Renal pelvis (tissue), 4 donors: ENCODE data around the gene ANKRD39. TPM values are rescaled to one million over a fixed set of nuclear protein-coding genes. Genes with fewer than 3 reads are reported as not detected.
"Not testable (repeated sequence)": the region's sequence is repeated elsewhere in the genome, so short reads cannot be mapped to it uniquely, and the experiment has no call there.

Source experiments
- DNase-seq: peaks from one replicate; pipeline ENCODE4 v3.0.0-alpha.2; 2013
- polyA plus RNA-seq, 3 donors: library from polyadenylated mRNA; unstranded; fragments of 120-200 nt; gene quantifications; one replicate each; pipeline ENCODE4 v1.2.1, GENCODE V29; 2013; ENCODE audit not compliant: insufficient read length in 3 of 3

ANKRD39 gene
- polyA plus RNA-seq, 3 donors, result 8.5 to 11.3 (median 11.0) TPM

DNA sequence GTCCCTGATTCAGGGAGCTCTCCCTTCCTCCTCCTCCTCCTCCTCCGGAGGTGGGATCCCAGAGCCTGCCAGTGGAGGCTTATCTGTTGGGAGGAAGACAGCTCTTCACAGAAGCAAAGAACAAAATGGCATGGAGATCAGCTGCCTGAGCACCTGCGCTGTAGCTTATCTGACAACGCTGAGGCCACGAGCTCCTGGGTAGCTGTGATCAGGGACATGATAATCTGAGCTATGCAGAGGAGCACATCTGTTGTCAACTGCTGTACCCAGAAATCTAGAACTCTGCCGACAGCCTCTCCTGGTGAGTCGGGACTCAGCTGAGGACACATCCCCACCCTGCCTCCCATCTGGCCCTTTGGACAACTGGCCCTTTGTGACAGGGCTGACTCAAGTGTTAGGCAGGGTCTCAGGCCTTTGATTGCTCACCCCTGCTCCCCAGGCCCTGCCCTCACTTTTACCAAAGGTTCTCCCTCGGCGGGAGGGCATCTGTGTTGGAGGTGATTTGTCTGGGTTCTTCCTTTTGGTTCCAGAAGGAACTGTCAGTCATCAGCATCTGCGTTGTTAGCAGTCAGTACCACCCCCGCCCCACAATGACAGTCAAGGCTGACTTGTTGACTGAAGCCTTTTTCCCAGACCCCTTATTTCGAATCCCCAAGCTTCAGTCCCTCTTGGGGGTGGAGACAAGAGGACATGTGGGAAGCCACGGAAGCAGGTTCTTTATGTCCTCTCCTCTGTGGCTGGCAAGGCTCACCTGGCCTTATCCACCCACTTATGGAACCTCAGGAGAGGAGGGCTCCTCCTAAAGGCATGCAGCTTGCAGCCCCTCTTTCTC is 47.6 kb downstream of the ANKRD39 start:
- DNase-seq, result no peak

DNA sequence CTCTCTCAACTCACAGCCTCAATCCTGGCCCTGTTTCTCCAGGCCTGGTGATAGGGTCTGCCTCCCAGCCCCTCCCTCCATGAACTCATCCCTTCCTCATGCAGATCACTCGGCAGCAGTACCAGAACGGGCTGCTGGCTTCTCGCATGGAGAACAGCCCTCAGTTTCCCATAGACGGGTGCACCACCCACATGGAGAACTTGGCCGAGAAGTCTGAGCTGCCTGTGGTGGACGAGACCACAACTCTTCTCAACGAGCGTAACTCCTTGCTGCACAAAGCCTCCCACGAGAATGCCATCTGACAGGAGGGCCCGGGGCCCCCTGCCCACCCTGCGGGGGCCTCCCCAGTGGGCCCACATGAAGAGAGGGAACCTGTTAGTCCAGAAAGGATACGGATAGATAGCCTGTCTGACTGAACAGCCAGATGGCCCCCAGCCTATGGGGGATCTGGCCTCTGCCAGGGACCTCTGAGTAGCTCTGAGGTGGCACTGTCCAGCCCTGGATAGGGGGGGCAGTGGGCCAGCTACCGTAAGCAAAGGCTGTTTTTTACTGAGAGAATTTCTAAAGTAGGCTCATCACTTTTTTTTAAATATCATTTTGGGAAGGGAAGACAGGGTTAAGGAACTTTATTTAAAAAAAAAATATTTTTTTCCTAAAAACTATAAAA is 48.5 kb downstream of the ANKRD39 start:
- no peak for DNase-seq

DNA sequence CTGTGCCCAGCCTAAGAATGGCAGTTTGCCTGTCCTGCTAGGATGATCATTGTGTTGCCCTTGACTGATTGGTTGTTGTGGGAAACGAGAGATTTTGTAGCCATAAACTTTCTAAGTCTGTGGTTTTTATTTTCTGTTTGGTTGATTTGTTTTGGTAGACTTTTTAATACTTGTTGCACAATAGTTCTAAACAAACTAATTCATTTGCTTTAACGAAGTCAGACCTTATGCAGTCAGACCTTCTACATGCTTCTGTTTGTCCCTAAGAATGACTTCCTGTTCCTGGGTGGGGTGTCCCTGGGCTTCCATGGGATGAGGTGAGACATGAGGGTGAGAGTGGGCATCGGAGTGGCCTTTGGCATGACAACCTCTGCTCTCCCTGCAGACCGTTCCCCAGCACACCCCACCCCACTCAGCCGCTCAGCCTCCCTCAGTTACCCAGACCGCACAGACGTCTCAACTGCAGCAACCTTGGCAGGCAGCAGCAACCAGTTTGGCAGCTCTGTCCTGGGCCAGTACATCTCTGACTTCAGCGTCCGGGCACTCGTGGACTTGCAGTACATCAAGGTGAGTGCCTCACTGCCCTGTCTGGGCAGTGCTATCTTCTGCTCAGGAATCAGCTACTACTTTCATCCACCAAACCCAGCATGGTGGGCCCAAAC is 49.5 kb downstream of the ANKRD39 start:
- DNase-seq, result no peak

DNA sequence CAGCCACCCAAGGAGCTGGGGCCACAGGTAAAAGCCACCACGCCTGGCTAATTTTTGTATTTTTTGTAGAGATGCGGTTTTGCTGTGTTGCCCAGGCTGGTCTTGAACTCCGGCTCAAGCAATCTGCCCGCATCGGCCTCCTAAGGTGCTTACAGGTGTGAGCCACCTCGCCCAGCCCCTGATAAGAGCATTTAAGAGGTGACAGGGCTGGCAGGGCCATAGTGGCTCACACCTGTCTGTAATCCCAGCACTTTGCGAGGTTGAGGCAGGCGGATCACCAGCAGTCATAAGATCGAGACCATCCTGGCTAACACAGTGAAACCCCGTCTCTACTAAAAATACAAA is 50.7 kb downstream of the ANKRD39 start:
- DNase-seq, result no peak

DNA sequence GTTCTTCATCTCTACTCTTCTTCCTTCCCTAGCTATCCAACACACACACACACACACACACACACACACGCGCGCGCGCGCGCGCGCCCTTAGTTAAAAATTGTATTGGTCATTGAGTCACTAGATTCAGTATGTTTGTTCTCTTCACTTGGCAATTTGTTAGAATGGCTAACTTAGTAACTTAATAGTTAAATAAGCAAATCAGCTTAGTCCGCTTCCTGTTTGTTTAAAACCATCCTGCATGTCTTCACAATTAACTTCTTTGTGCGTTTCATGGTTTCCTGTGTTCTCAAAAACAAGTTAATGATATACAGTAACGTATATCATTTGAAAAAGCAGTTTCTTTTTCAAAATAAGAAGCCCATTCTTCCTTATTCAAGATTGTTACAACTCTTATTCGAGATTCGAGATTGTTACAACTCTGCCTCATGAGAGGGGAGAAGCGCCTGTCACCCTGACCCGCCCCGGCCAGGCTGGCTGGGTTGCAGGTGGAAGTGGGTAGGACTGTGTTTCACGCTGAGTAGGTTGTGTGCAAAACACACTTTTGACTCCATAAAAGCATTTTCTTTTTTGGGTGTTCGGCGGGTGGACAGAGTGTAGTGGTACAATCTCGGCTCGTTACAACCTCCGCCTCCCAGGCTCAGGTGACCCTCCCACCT is 51.2 kb downstream of the ANKRD39 start:
- DNase-seq, result no peak

DNA sequence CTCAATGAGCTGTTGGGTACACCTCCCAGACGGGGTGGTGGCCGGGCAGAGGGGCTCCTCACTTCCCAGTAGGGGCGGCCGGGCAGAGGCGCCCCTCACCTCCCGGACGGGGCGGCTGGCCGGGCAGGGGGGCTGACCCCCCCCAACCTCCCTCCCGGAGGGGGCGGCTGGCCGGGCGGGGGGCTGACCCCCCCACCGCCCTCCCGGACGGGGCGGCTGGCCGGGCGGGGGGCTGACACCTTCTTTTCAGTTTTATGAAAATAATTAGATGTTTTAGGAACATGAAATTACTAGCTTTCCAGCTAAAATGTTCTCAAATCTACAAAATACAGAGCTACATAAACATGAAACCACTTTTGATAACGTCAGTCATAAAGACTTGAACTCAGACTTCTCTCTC is 51.9 kb downstream of the ANKRD39 start:
- DNase-seq, result not testable (repeated sequence)

DNA sequence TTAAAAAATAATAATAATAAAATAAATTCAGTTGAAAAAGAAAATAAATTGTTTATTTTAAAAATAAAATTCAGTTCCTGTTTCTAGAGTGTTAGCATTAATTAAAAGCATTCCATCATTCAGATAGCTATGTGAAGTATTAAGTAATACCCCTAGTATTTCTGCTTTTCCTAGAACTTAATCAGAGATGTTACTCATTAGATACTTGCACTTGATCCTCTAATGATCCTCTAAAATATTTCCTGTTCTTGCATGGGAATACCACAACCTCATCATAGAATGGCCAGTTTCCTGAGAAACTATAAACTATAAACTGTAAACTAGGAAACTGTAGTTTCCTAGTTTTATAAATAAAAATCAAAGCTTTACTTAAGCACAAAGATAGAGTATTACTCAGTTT is 52.8 kb downstream of the ANKRD39 start:
- DNase-seq, result no peak

DNA sequence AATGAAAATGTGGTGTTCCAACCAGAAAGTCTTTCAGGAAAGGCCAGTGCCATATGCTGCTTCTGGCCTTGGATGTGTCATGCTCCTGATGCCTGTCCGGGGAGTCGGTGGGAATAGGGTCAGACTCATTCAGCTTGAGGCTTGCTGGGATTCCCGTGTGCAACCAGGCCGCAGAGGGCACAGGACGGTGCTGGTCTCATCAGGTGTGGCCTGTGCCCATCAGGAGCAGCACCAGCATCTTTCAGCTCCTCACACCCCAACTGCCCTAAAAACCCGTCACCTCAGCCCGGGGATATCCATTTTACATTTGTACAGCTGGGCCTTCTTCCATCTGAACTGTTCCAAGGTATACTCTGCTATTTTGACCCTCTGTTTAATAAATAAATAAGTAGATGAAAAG is 55.1 kb downstream of the ANKRD39 start:
- DNase-seq, result no peak

DNA sequence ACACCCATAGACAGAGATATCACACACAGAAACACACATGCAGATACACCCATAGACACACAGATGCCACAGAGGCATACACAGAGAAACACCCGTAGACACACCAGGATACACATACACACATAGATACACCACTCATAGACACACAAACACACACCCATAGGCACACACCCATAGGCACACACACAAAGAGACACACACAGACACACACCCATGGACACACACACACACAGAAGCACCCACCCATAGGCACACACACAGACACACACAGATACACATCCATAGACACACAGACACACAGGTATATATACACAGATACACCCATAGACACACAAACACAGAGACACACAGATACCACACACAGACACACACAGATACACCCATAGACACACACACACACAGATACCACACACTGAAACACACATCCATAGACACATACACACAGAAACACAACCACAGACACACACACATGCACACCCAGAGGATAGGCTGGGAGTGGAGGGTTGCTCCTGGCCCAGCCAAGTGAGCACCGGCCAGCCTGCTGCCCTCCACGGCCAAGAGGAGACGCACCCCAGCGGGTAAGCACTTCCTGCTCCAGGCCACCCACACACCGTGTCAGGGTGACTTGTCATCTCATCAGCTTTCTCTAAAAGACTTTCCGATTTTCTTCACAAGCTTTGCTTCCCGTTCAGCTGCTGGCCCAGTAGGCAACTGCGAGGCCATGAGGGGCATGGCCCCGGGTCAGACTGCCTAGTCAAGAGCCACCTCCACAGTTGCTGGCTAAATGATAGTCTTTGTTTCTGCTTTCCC is 55.8 kb downstream of the ANKRD39 start:
- no peak for DNase-seq

DNA sequence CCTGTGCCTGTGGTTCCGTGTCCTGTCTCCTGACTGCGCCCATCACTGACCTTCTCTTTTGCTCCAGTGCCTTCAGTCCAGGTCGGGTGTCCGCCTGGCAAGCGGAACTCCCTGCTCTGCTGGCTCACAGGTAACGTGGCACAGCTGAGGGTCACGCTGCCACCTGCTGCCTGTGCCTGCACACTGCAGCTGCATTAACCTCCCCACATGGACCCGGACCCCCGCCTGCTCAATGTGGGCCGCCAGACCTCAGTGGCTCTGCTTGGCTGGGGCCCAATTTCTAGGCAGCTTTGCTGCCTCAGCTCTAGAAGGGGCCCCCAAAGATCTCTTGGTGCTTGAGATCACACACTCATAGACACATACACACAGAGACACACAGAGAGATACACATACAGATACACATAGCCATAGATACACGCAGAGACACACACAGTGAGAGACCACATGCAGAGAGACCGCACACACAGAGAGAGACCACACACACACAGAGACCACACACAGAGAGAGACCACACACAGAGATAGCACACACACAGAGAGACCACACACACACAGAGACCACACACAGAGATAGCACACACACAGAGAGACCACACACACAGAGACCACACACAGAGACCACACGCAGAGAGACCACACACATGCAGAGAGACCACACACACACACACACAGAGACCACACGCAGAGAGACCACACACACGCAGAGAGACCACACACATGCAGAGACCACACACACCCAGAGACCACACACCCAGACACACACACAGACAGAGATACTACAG is 56.6 kb downstream of the ANKRD39 start:
- peak; percentile 64 for DNase-seq

DNA sequence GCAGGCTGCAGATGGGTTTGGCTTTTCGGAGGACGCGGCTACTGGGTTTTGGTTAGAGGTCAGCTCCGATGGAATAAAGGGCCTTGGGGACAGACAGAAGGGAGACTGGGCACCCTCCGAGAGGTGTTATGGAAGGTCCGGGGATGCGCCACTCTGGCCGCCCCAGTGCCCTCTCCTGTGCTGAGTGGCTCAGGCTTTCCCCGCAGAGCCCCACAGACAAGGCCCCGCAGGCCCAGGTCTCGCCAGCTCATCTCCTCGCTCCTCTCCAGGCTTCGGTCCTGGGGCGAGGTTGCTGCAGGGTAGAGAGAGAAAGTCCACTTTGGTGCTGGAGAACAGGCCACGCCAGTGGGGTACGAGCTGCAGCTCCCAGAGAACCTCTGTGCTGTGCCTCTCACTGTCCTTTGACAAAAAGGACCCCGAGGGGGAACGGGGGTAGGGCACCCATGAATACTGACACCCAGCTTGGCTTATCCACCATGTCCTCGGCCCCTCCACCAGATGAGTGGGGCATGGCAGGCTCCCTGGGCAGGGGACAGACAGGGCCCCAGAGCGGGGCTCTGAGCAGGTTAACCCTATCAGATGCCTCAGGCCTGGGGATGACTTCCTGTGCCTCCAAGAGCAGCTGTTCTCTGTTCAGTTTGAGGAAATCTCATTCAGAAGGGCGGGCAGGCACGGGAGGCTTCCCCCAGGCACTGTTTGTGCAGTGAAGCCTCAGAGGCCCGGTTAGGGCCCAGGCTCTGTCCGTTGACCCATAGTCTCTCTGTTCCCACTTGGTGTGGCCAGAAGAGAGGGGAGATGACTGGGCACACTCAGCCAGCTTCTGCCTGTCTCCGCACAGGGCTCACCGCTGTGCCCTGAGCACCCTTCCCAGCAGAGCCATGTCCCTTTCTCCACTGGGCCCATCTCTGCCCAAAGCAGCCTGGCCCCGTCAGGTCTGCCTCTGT is 57.5 kb downstream of the ANKRD39 start:
- DNase-seq, result no peak

DNA sequence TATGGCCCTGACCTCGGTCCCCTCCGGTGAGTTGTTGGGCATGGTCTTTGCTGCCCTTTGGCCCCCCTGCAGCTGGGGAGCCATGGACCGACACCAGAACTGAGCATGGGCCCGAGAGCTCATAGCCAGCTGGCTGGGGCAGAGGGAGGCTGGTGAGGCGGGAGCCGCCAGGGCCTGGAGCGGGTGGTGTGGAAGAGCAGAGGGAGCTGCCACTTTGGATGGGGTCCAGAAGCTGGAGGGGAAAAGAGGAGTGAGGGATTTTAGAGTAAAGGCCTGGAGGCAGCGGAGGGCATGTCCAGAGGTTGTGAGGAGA is 58.2 kb downstream of the ANKRD39 start:
- no peak for DNase-seq

DNA sequence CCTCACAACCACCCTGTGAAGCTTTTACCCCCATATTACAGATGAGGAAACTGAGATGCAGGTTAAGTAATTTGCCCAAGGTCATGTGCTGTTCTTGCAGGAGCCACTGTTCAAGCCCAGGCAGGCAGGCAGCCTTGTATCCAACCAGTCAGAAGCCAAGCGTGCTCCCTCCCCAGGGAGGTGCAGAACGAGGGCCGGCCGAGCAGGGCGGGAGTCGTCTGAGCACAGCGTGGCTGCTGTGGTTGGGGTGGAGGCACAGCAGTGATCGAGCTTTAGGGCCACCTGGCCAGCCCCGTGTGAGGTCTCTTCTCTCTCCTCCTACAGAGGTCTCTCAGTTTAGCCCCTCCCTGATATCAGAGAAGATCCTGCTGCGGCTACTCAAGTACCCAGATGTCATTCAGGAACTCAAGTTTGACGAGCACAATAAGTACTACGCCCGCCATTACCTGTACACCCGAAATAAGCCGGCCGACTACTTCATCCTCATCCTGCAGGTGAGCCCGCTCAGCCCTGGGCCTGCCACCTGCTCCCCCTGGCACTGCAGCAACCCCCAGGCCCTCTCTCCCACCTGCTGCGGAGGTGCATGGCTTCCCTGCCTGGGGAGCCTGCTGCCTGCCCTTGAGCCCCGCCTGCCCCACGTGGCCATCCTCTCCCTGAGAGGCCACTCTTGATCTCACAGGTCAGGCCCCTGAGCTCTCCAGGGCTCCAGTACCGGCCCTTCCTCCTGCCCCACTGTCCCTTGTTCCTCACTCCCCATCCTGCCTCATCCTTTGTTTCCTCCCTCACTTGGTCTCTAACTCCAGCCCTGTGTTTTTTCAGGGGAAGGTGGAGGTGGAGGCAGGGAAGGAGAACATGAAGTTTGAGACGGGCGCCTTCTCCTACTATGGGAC is 58.8 kb downstream of the ANKRD39 start:
- DNase-seq, result no peak

Other genes with a start within 250 kb of the ANKRD39 start
- 10 to 100 TPM; 51.8 to 67.5 (median 64.8) TPM for gene KANSL3, start 219.7 kb downstream of the ANKRD39 start, polyA plus RNA-seq
- 1 to 10 TPM in 2 of 3 donors, under 1 TPM in 1; 0.85 to 2.3 (median 2.1) TPM for gene FER1L5, start 215.3 kb downstream of the ANKRD39 start, polyA plus RNA-seq
- 10 to 100 TPM; 54.1 to 59.9 (median 54.7) TPM for gene LMAN2L, start 118.0 kb downstream of the ANKRD39 start, polyA plus RNA-seq
- gene CNNM4, start 97.1 kb downstream of the ANKRD39 start, polyA plus RNA-seq, result 10 to 100 TPM; 12.6 to 16.7 (median 13.8) TPM
- gene CNNM3, start 41.7 kb downstream of the ANKRD39 start, polyA plus RNA-seq, result 10 to 100 TPM; 33.7 to 44.2 (median 40.6) TPM
- gene ANKRD23, start 14.0 kb downstream of the ANKRD39 start, polyA plus RNA-seq, result 1 to 10 TPM; 3.9 to 7.3 (median 5.7) TPM
- gene SEMA4C, start 12.1 kb upstream of the ANKRD39 start, polyA plus RNA-seq, result 10 to 100 TPM; 41.0 to 51.2 (median 43.1) TPM
- under 1 TPM; 0.38 to 0.73 (median 0.73) TPM for gene FAM178B, start 128.6 kb upstream of the ANKRD39 start, polyA plus RNA-seq
- 10 to 100 TPM; 24.4 to 33.1 (median 30.4) TPM for gene FAHD2B, start 236.9 kb upstream of the ANKRD39 start, polyA plus RNA-seq